ENCODE measurements around the gene DEPDC5.
A peak's percentile ranks its signal among the peaks of the same experiment; 100 is the strongest.
"Not testable (repeated sequence)": the region's sequence is repeated elsewhere in the genome, so short reads cannot be mapped to it uniquely, and the experiment has no call there.

Gene DEPDC5

DNA sequence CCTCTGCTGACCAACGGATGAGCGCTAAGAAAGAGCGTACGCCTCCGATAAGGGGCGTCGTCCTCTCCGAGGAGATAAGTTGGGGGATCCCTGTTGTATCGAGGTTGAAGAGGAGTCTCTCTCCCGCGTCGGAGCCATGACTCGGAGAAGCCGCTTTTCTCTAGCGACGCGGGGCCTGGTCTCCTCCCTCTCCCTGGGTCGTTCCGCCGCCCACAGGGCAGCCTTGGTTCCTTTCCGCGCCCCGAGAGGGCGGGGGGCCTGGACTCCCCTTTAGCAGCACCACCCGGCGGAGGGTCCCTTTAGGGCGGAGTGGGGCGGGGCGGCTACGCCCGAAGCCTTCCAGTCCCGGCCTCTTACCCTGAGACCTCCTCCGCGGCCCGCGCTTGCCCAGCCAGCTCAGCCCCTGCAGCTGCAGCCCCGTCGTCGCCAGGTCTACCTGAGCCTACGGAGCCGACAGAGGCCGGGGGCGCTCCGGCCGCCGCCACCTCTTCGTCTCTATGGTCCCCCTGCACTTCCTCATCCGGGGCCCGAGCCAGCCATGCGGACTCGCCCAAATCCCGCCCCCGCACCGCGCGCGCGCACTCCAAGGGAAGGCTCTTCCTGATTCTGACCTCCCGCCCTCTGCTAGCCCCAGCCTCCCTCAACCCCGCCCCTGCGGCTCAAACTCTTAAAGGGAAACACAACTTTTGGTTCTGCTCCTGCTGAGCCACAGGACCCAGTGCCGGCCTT lies 4.0 kb upstream of the DEPDC5 start, which contains the start of gene PRR14L:
TSS of gene PRR14L (minus strand) at position 497 of the 729 bp plus-strand sequence. CDS start 11,272 bp downstream, outside the sequence.
- DNase-seq = peak; percentile 97

DNA sequence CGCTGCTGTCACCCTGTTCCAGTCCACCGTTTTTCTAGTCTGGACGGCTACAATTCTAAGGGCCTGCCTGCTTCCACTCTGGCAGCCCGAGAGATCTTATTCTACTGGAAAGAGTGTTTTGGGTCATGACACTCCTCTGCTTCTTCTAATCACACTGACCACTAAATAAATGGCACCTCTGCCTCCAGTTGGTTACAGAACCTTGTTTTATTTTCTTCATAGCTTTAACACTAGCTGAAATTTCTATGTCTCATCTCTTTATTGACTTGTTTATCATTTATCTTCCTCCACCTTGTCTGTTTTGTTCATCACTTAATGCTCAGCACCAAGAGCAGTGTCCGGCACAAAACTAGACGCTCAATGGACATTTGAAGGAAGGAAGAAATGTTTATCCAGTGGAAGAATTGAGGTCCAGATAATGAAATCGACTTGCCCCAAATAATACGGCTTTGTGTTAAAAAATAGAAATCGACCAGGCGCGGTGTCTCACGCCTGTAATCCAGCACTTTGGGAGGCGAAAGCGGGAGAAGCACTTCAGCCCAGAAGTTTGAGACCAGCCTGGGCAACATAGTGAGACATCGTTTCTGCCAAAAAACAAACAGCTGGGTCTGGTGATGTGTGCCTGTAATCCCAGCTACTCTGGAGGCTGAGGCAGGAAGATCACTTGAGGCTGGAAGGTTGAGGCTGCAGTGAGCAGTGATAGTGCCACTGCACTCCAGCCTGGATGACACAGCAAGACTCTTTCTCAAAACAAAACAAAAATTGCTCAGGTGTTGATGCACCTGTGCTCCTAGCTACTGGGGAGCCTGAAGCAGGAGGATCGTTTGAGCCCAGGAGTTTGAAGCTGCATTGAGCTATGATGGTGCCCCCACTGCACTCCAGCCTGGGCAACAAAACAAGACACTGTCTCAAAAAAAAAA lies 3.2 kb upstream of the DEPDC5 start:
- DNase-seq = no peak

DNA sequence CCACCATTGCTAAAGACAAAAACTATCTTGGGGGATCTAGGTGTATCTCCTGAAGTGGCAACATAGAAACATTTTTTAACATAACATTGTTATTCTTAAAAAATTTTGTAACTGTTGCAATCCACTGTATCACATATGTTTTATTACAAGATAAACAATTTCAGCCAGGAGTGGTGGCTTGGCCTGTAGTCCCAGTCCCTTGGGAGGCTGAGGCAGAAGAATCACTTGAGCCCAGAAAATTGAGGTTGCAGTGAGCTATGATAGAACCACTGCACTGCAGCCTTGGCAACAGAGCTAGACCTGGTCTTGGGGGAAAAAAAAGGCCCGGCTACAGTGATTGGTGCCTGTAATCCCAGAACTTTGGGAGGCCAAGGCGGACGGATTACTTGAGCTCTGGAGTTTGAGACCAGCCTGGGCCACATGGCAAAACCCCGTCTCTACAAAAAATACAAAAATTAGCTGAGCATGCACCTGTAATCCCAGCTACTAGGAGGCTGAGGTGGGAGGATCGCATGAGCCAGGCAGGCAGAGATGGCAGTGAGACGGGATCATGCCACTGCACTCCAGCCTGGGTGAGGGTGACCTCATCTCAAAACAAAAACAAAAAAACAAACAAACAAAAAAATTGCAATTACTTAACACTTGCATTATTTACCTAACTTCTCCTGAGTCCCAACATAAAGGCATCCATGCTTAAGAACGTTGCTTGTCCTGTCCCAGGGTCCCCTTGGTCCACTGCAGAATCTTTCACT lies 1.5 kb upstream of the DEPDC5 start:
- no peak for DNase-seq

DNA sequence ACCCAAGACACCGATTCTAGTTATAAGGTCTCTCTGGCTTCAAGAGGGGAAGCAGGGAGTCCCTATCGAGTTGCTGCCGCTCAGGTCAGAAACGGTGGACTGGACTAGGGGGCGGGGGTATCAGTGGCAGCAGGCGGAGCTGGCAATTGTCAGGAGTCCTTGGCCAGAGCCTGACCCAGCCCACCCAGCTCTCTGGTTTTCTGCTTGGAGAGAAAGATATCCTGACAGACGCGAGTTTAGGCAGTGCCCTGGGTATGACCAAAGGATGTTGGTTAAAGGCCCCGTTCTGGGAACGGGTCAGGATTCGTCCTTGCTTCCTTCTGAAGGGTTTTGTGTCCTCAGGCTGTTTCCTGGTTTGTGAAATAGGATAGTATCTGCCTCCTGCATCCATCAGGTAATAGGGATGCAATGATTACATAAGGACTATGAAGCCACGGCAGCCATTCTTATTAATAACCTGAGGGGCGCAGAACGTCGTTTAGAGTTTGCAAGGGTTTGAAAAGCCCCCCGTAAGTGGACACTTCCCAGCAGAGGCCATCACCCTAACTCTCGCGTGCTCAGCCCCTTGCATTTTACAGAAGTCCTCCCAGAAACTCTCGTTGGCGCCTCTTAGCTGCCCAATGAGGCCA lies 700 bp upstream of the DEPDC5 start:
- no peak for DNase-seq

DNA sequence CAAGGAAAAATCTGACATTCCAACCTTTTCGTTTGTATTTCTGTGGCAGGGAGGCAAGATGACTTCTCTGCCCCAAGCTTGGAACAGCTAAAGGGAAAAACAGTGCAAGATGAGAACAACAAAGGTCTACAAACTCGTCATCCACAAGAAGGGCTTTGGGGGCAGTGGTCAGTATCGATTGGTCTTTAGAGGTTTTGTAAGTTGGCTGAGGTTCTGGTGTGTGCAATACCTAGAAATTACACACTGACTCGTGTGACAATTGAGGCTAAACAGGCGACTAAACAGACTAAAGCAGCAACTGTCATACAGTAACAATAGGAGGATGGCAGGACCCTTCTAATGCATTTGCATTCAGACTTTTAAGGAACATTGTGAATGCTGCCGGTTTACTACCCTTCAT lies 994 bp downstream of the DEPDC5 start:
- DNase-seq = no peak

DNA sequence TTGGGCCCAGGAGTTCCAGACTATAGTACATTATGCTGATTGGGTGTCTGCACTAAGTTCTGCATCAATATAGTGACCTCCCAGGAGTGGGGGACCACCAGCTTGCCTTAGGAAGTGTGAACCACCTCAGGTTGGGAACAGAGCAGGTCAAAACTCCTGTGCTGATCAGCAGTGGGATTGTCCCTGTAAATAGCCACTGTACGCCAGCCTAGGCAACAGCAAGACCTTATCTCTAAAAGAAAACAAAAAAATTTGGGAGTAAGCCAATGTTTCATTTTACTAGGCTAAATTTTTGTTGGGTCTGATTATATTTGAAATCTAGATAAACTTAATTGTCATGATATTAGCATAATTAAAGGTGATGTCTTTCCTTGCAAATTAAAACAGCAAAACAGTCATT lies 3.4 kb downstream of the DEPDC5 start:
- no peak for DNase-seq

DNA sequence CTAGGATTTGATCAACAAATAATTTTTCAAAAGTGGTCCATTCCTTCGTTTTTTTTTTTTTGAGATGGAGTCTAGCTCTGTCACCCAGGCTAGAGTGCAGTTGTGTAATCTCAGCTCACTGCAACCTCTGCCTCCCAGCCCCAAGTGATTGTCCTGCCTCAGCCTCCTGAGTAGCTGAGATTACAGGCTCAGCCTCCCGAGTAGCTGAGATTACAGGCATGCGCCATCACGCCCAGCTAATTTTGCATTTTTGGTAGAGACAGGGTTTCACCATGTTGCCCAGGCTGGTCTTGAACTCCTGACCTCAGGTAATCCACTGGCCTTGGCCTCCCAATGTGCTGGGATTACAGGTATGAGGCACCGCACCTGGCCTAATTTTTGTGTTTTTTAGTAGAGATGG lies 5.0 kb downstream of the DEPDC5 start:
- not testable (repeated sequence) for DNase-seq

DNA sequence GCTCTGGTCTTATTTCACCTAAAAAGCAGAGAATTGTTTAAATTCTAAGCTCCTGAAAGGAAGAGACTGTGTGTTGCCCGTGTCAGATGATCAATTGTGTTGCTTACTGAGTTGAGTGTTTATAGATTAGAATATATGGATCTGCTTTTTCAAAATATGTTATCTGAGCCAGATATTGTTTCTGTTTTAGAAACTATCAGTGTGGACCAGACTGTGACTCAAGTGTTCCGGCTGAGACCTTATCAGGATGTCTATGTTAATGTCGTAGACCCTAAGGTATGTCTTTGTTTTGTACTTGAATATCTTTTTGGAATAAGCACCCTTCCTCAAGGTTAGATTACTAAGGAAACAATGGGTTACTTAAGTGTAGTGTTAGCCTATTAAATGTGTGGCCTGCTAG lies 11.0 kb downstream of the DEPDC5 start:
- DNase-seq = no peak

DNA sequence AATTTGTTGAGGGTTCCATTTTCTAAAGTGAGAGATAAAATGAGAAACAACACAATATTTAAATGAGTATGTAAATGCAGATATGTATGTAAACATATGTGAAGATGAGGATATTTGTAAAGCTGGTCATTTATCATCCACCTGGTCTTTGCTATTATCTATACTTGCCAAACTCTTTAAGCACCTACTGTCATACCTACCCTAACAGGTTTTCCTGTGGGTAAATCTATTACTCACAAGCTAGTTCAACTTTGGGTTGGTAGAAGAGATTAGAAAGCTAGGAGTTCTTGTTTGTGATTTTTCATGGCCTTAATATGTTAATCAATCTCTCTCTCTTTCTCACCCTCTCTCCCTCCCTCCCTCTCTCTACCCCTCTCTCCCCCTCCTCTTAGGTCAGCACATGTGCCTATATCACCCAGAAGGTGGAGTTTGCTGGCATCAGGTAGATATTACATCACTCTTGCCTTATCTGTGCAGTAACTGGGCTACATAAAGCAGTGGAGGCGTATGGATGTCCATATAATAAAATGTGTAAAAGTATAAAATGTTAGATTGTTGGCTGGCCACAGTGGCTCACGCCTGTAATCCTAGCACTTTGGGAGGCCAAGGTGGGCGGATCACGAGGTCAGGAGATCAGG lies 14.7 kb downstream of the DEPDC5 start:
- DNase-seq = no peak

DNA sequence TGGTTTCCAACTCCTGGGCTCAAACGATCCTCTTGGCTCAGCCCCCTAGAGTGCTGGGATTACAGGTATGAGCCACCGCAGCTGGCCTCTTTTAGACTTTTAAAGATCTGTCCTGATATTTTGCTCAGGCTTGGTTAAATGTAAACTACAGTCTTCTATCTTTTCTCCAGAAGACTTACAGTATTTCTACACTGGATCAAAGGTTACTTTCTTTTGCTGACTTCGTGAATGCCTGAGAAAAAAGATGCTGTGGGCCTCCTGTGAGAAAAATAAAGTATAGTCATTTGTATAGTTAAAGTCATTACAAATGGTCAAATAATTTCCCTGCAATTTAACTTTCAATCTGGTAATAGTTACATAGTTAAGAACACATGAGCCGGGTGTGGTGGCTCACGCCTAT lies 19.6 kb downstream of the DEPDC5 start:
- DNase-seq = no peak

DNA sequence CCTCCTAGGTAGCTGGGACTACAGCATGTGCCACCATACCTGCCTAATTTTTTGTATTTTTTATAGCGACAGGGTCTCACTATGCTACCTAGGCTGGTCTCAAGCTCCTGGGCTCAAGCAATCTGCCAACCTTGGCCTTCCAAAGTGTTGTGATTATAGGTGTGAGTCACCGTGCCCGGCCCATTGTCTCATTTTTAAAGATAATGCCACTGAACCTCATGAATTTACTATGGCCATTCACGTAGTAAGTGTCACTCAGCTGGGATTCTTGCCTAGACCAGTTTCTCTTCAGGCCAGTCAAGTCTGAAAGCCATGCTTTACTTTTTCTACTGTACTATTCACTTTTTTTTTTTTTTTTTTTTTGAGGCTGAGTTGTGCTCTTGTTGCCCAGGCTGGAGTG lies 22.4 kb downstream of the DEPDC5 start:
- DNase-seq = no peak

DNA sequence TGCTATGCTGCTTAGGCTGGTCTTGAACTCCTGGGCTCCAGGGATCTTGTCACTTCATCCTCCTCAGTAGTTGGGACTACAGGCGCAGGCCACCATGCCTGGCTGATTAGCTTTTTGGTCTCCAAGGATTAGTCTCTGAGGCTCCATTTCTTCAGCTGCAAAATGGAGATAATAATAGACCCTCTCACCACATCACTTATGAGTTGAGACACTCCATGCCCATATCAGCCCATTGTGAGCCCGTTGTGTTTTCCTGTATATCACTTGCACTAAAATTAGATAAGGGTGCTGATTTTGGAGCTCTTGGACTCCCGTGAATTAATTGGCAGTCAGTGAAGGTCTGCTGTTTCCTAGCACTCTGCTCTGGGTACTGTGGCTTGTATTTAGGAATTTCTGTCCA lies 36.0 kb downstream of the DEPDC5 start:
- DNase-seq = no peak

DNA sequence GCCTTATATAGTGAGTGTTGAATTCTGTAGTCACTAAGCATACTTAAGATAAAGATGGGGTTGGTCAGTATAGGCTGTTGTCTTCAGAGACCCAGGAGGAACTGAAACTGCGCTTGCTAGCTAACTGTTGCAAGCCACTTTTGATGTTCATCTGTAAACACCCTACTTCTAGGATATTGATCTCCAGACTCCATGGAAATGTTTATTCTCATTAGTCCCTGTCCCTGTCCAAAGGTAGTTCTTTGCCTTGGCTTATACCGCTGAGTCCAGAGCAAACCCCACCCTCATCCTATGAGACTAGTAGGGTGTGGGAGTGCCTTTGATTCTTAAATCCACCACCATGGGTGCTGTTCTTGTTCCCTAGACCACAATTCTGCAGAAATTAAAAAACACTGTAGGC lies 36.4 kb downstream of the DEPDC5 start:
- DNase-seq = no peak

DNA sequence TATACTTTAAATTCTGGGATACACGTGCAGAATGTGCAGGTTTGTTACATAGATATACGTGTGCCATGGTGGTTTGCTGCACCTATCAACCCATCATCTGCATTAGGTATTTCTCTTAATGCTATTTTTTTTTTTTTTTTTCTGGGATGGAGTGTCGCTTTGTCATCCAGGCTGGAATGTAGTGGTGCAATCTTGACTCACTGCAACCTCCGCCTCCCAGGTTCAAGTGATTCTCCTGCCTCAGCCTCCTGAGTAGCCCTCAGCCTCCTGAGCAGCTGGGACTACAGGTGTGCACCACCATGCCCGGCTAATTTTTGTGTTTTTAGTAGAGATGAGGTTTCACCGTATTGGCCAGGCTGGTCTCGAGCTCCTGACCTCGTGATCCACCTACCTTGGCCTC lies 45.5 kb downstream of the DEPDC5 start:
- DNase-seq = not testable (repeated sequence)

DNA sequence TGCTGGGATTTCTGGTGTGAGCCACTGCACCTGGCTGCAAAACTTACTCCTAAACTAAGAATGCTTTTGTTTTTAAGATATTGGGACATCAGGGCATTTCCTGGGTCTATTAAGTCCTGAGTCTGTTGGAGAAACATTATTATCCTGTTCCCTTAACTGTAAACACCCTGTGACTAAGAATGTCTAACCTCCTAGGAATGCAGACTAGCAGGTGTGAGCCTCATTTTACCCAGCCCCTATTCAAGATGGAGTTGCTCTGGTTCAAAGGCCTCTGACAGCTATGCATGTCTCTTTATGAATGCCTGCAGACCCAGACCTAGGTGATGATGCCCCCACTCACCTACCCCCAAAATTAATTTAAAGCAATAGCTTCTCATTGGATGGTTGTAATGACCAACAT lies 46.2 kb downstream of the DEPDC5 start:
- DNase-seq = no peak

DNA sequence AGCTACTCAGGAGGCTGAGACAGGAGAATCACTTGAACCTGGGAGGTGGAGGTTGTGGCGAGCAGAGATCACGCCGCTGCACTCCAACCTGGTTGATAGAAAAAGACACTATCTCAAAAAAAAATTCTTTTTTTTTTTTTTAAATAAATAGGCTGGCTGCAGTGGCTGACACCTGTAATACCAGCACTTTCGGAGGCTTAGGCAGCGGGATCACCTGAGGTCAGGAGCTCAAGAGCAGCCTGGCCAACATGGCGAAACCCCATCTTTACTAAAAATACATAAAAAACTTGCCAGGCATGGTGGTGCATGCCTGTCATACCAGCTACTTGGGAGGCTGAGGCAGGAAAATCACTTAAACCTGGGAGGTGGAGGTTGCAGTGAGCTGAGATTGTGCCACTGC lies 47.0 kb downstream of the DEPDC5 start:
- DNase-seq = not testable (repeated sequence)

DNA sequence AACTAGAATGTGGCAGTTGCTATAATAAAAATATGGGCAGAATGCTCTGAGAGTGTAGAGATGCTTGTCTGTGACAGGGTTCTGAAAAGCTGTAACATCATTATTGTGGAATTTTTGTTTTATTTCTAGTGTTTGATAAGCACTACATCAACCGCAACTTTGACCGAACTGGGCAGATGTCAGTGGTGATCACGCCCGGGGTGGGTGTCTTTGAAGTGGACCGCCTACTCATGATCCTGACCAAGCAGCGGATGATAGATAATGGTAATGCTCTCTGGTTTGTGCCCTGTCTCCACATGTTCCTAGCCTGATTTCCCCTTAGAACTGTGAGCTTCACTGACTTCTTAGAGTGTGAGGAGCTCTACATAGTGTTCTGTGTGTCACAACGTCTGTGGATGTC lies 48.8 kb downstream of the DEPDC5 start:
- no peak for DNase-seq

DNA sequence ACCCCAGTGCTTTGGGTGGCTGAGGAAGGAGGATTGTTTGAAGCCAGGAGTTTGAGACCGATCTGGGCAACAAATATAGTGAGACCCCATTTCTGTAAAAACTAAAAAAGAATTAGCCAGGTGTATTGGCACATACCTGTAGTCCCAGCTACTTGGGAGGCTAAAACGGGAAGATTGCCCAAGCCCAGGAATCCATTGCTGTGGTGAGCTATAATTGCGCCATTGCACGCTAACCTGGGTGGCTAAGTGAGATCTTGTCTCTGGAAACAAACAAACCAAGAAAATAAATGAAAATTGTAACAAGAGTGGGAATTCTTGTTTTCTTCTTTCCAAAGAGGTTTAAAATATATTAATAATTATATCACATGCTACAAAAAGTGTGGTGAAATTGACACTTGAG lies 52.9 kb downstream of the DEPDC5 start:
- no peak for DNase-seq

DNA sequence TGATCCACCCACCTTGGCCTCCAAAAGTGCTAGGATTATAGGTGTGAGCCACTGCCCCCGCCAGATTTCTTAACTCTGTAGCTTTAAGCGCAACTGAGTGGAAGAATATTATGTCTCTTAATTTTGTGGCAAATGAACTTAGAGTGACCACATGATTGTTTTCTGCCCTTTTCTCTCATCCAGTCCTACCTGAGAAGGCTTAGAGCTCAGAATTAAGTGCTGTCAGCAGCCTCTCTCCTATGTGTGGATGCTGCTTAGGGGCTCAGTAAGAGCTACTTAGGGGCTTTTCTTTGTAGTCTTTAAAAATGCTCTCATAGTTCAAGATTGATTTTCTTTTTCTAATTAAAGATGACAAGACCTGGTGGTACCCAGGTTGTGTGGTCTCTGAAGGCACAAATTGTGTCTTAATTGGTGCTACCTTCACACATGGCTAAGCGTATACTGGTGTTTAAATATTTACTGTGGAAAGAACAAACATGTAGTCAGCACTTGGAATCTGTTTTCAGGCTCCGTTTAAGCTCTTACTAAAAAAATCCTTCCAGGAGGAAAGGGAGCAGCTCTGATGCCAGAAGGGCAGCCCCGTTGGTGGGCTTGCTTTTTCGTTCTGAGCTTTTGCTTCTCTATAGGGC lies 59.3 kb downstream of the DEPDC5 start:
- DNase-seq = no peak

DNA sequence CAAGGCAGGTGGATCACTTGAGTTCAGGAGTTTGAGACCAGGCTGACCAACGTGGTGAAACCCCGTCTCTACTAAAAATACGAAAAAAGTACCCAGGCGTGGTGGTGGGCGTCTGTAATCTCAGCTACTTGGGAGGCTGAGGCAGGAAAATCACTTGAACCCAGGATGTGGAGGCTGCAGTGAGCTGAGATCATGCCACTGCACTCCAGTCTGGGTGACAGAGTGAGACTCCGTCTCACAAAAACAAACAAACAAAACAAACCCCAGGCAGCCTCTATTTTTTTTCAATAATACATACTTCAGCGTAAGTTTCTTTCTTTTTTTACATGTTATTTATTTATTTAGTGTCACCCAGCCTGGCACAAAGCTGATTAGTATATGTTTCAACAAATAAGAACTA lies 60.1 kb downstream of the DEPDC5 start:
- not testable (repeated sequence) for DNase-seq

DNA sequence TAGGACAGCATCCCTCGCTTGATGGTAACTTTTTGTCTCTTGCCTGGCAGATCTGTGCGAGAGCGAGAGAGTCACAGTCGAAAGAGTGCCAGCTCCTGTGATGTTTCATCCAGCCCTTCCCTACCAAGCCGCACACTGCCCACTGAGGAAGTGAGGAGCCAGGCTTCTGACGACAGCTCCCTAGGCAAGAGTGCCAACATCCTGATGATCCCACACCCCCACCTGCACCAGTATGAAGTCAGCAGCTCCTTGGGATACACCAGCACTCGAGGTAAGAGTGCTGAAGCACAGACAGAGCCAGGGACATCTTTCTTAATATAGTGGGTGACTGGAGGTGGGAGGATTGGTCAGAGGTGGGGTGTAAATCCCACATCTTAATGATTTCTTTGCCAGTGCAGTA lies 61.1 kb downstream of the DEPDC5 start:
- DNase-seq = no peak

DNA sequence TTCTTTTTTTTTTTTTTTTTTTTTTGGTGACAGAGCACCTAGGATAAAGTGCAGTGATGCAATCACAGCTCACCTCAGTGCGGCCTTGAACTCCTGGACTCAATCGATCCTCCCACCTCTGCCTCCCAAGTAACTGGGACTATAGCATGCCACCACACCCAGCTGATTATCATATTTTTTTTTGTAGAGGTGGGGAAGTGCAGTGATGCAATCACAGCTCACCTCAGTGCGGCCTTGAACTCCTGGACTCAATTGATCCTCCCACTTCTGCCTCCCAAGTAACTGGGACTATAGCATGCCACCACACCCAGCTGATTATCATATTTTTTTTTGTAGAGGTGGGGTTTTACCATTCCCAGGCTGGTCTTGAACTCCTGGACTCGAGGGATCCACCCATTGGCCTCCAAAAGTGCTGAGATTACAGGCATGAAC lies 61.6 kb downstream of the DEPDC5 start:
- DNase-seq = not testable (repeated sequence)

Data from CD4-positive, alpha-beta T cell treated with Interleukin-15 for 1 hour (primary cell).